GM19035 (cell line): ENCODE data around the gene VEGFD.

Experiments used
- ATAC-seq: cut with Tn5 transposase; IDR thresholded peaks from one replicate; pipeline ENCODE4 v1.9.1; 2021; ENCODE audit not compliant: unreplicated experiment

VEGFD gene

DNA sequence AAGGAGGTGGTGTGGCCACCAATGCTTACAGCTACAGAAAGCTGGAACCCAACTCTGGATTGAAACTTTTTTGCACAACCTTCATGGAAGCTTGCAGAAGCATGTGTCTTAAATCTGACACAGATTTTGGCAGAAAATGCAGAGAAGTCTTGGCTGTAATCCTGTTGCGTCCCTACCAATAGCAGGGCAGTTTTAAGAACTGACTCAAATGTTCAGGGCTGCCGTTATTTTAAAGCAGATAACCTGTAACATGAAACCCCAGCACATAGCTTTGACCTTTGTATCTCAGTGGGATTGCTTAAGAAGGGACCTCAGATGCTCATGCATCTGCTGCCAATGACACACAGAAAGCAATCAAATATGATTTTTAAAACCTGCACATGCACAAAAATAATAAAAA lies at the start of gene VEGFD:
TSS of gene VEGFD (minus strand) at position 110 of the 400 bp plus-strand sequence. CDS start 467 bp downstream, outside the sequence.
- ATAC-seq: no peak

DNA sequence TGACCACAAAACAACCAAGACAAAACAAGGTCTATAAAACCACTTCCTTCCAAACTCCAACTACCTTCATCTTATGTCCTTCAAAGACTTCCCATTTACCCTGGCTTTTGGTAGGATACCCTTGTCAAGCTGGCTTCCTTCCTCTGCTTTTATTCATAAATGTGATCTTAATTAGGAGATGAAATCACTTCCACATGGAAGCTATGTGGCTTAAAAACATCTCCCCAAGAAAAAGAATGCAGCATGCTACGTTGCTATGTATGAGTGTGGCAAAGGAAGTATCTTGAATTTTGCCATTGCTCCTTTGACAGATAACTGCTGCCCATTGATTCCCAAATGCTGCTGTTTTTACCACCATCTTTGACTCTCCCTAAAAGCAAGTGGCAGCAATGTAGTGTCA lies 46.4 kb upstream of the VEGFD start:
- no peak for ATAC-seq

DNA sequence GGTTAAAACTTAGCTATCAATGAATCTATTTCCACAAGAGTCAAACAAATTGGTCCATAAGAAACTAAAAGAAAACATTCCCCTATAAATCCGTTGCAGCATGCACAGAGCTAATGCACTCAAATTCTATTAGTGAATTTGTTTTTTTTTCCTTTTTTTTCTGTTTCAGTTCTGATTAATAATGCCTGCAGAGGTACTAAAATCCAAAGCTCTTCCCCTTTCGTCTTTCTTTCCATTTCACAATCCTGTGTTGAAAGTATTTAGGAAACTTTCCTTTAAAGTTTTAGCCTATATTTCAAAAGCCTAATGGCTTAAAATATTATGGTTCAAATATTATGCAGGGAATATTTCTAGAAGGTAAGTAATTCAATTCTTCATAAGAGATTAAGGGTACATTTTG lies 45.9 kb upstream of the VEGFD start:
- no peak for ATAC-seq

DNA sequence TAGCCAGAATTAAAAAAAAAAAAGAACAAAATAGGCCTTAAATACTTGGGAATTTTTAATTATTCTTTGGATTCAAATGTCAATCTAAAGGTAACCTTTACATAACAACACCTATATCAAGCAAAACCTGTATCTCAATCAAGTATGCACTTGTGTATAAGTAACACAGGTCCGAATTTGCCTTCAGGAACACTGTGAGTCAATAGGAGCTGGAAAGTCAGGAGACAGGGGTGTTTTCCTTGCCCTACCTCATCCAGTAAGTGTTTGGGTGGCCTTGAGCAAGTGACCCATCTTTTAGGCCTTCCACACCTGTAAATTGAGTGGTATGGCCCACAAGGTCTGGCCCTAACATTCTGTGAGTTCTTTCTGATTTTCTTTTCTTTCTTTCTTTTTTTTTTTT lies 40.8 kb upstream of the VEGFD start:
- no peak for ATAC-seq

DNA sequence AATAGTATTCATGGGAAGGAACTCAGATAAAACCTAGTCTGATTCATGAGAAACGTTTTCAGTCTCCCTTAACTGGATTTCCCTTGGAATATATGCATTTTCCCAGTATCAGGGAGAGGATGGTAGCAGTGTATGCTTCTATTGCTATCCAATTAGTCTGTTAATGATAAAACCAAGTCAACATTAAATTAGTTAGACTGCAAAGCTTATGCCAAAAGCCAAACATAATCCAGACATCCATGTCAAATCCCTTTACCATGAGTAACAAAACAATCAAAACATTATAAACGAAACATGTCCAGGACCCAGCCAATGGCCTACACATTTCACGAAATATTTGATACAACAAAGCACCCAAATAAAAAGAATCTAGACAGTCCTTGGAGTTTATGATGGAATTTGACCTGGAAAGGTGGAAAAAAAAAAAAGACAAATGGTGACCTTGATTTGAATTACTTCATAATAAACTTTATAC lies 34.5 kb upstream of the VEGFD start:
- ATAC-seq: no peak

- ATAC-seq: no peak
These were observed 34.0 kb upstream of the VEGFD start for GRCh38 chrX:15418041-15418706.

DNA sequence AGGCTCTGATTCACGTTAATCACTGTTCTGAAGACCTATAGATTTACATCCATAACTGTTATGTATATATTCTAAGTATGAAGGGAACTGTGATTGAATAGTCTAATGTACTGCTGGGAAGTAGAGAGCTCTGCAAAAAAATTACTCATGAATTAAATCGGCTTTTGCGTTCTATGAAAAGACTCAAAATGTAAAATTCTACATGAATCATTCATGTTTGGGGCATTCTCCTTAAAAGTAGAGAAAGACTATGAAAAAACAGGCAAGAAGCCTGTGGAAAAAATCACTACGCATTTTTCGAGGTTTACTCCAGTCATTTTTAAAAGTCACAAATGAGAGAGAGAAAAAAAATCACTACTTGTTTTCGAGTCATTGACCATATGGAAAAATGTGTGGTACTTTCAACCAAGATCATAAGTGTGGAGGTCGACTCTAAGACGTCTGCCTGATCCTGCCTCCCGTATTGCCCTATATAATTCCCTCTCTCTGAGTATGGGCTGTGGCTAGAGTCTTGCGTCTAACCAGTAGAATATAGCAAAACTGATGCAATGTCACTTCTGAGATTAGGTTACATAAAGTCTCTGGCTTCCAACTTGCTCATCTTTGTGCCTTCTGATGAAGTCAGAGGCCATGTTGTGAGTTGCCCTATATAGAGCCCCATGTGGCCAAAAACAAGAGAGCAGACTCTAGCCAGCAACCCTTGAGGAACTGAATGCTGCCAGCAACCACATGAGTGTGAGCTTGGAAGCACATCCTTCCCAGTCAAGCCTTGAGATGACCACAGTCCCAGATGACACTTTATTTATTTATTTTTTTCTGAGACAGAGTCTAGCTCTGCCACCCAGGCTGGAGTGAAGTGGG lies 32.1 kb upstream of the VEGFD start:
- ATAC-seq: no peak

GRCh38 chrX:15413101-15413500 lies 28.9 kb upstream of the VEGFD start:
- ATAC-seq: no peak

- ATAC-seq: no peak
These were observed 26.7 kb upstream of the VEGFD start for GRCh38 chrX:15410947-15411346.

- ATAC-seq: no peak
These were observed 26.2 kb upstream of the VEGFD start for GRCh38 chrX:15410430-15410829.

GRCh38 chrX:15405846-15406245 lies 21.6 kb upstream of the VEGFD start:
- no peak for ATAC-seq

GRCh38 chrX:15404401-15405096 lies 20.3 kb upstream of the VEGFD start:
- ATAC-seq: no peak

DNA sequence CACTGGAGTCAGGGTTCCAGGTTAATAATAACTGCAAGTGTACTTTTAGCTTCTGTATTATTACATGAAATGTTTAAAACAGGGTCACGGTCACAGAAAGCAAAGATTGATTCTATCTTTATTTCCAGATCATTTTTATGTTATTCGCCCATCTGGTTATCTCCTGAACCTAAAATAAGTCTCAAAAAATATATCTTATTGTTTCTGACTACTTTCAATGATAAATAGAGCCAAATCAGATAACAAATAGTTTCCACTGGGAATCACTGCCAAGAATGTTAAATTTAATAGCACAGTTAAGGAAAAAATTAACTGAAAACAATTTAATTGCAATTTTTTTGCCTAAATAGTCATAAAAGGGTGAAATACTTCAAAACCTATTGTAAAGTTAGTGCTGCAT lies 17.2 kb upstream of the VEGFD start:
- no peak for ATAC-seq

- ATAC-seq: no peak
These were observed 15.8 kb upstream of the VEGFD start for GRCh38 chrX:15399962-15400391.

DNA sequence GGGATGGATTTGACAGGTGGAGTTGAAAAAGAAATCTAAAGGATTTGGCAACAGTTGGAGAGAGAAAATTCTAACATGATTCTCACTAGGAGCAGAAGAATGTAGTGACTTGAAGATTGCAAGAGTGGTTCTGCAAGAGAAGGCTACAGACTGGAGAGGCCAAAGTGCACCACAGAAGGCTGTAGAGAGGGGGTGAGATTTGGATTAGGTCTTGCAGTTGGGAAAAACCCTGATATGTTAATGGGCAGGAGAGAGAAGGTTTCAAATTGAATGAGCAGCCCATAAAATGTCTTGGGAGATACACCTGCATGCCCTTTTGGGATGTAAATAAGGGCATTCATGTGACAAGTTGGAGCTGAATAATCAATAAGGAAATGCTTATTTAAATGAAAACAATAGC lies 14.7 kb upstream of the VEGFD start:
- ATAC-seq: no peak

DNA sequence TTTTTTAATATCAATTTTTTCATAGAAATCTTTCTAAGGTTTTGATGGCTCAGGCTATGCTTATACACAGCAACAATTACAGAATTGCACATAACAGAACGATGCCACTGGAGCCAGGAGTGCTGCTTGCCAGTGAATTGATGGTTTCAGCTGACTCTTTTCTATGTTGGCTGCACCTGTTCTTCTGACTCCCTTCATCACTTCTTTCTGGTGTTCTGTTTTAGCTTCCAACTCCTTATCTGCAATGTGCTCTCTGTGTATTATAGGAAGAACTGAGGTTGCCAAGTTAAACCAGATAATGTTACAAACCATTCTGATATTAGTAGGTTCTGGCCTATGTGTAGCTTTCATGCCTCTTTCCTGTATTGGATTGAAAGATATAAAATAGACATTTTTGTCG lies 11.6 kb upstream of the VEGFD start:
- ATAC-seq: no peak

GRCh38 chrX:15391850-15392249 lies 7.6 kb upstream of the VEGFD start:
- ATAC-seq: no peak

GRCh38 chrX:15382813-15383212 lies 1.4 kb downstream of the VEGFD start:
- no peak for ATAC-seq

- ATAC-seq: no peak
These were observed 7.3 kb downstream of the VEGFD start for GRCh38 chrX:15376956-15377355.

DNA sequence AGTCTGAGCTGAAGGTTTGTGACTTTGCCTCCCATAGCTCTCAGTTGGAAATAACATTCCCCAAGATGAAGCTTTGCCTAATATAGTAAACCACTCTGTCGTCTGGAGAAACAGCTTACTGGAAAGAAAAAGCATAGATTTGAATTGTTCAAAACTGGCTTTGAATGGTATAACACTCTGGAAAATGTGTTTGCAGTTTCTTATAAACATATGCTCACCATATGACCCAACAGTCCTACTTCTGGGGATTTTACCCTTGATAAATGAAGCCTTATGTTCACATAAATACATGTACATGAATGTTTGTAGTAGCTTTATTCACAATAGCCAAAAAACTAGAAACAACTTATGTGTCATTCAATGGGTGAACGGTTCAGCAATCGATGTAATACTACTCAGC lies 10.2 kb downstream of the VEGFD start:
- no peak for ATAC-seq

GRCh38 chrX:15366506-15367352 lies 17.5 kb downstream of the VEGFD start:
- no peak for ATAC-seq
